K562 (cell line): Measurements from ENCODE around the gene RBM19.

ENCODE experiments used
- CTCF ChIP-seq, 3 experiments: IDR thresholded peaks in 2 of 3; conservative IDR thresholded peaks in 1 of 3; 2 replicates each; pipeline ENCODE4 v1.5.1; 2011 to 2012; ENCODE audit warnings: low read length in 3 of 3, mild to moderate bottlenecking in 3 of 3, control low read depth in 2 of 3, improper control_type of control experiment in 1 of 3, inconsistent platforms in 1 of 3, low read depth in 1 of 3, mixed read lengths in 1 of 3, moderate library complexity in 1 of 3; ENCODE audit not compliant: insufficient read depth in 2 of 3
- TFAP4 ChIP-seq: sonication (generic); formaldehyde crosslinking; IDR thresholded peaks from 2 replicates; pipeline ENCODE4 v1.8.0; 2022; ENCODE audit warnings: missing genetic modification reagents, mild to moderate bottlenecking, moderate library complexity, borderline replicate concordance
- THRA ChIP-seq: fragments of 450-650 bp; IDR thresholded peaks from 2 replicates; pipeline ENCODE4 v1.6.1; 2017; ENCODE audit warnings: mild to moderate bottlenecking, moderate library complexity

- no peak for TF ChIP-seq THRA
- no peak for TF ChIP-seq CTCF (IDR thresholded peaks at IDR 0.05 in 2 of 3, conservative IDR thresholded peaks at IDR 0.05 in 1 of 3; ENCODE audit: insufficient read depth in 2 of 3, low read depth in 1 of 3, low read length in 3 of 3)
- TF ChIP-seq TFAP4 (CRISPR knock-in tag), result no peak
Measured at GRCh38 chr12:113898466-113898865, 67.7 kb downstream of the RBM19 start.
